ENCODE results near the gene PGLYRP3. TPM values are rescaled to one million over a fixed set of nuclear protein-coding genes. Genes with fewer than 3 reads are reported as not detected.

The PGLYRP3 gene
- total RNA-seq, 1 donor from 2014 or later, result not detected

GRCh38 chr1:153339802-153340201 lies 27.1 kb upstream of the PGLYRP3 start:
- H3K27ac Mint-ChIP-seq (ENCODE audit: unreplicated experiment), result no peak overlapping the region
- Histone ChIP-seq H3K27ac (ENCODE audit: low read depth, low read length) (no peak overlapping the region), H2AFZ (ENCODE audit: low read depth, low read length) (no peak overlapping the region), H3K79me2 (ENCODE audit: insufficient read depth, low read length) (no peaks in the 10 kb centered on the region), H3K9me3 (ENCODE audit: insufficient read depth, low read depth, low read length) (no peaks in the 10 kb centered on the region), H3K4me1 (ENCODE audit: insufficient read depth, low read length) (no peaks in the 10 kb centered on the region), H3K36me3 (ENCODE audit: insufficient read depth, low read length) (no peaks in the 10 kb centered on the region), H3K27me3 (ENCODE audit: insufficient read depth, low read length) (no peaks in the 10 kb centered on the region), H3K4me2 (ENCODE audit: low read length) (no peak overlapping the region), H3K9ac (ENCODE audit: low read length) (no peak overlapping the region), H4K20me1 (ENCODE audit: insufficient read depth, low read length) (no peaks in the 10 kb centered on the region), H3K4me3 (ENCODE audit: insufficient read depth, low read depth, low read length) (no peak overlapping the region)
- H3K27me3 Mint-ChIP-seq (ENCODE audit: low read depth, unreplicated experiment), result peaks cover 17% of the 10 kb centered on the region
- no peak for DNase-seq (ENCODE audit: low read depth)
- TF ChIP-seq EZH2 (IDR thresholded peaks at IDR 0.05; ENCODE audit: insufficient read depth, low read length), result no peak
- no peak for TF ChIP-seq CTCF (IDR thresholded peaks at IDR 0.05; ENCODE audit: insufficient read depth, low read depth, low read length)
- FAIRE-seq, result no peak
- peaks cover 3% of the 10 kb centered on the region for H3K9me3 Mint-ChIP-seq (ENCODE audit: unreplicated experiment)
- H3K36me3 Mint-ChIP-seq (ENCODE audit: low read depth, unreplicated experiment), result no peaks in the 10 kb centered on the region
- H3K4me1 Mint-ChIP-seq (ENCODE audit: low read depth, unreplicated experiment), result peaks cover 15% of the 10 kb centered on the region
- no peak overlapping the region for H3K4me3 Mint-ChIP-seq (ENCODE audit: unreplicated experiment)

DNA sequence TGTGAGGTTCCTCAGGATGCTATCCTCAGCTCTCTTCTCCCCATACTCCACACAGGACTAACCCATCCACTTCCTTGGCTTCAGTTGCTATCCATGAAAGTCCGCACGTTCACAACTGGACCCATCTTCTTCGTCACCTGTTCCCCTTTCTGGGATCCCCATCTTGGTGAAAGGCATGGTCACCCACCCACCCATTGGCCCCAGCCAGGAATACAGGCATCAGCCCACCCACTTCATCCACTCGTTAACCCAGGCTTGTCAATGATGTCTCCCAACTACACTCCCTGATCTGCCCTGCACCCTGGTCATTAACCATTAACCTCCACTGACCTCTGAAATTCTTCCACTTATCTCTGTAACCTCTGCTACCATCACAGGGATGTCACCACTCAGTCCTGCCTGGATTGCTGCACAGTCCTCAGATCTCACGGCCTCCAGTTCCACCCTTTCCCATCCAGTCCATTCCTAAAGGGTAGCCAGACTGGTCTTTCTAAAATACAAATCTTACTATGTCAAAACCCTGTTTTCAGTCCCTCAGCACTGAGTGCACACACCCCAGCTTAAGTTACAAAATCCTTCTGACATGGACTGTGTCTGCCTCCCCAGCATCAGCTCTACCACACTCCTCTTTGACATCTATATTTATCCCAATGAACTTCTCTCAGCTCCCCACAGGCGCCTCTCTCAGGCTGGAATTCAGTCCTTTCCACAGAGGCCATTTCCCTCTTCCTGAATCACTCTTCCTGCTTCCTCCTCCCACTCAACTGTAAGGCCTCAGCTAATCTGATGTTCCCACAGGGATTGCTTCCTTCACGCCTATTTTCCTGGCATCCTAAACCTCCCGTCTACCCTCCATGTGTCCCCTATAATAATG lies 25.5 kb upstream of the PGLYRP3 start:
- H3K4me3 Mint-ChIP-seq (ENCODE audit: unreplicated experiment), result no peak overlapping the region
- Histone ChIP-seq H3K9ac (ENCODE audit: low read length) (no peak overlapping the region), H3K36me3 (ENCODE audit: insufficient read depth, low read length) (no peaks in the 10 kb centered on the region), H4K20me1 (ENCODE audit: insufficient read depth, low read length) (no peaks in the 10 kb centered on the region), H3K4me2 (ENCODE audit: low read length) (no peak overlapping the region), H3K9me3 (ENCODE audit: insufficient read depth, low read depth, low read length) (no peaks in the 10 kb centered on the region), H3K4me3 (ENCODE audit: insufficient read depth, low read depth, low read length) (no peak overlapping the region), H3K4me1 (ENCODE audit: insufficient read depth, low read length) (no peaks in the 10 kb centered on the region), H3K79me2 (ENCODE audit: insufficient read depth, low read length) (no peaks in the 10 kb centered on the region), H2AFZ (ENCODE audit: low read depth, low read length) (no peak overlapping the region), H3K27ac (ENCODE audit: low read depth, low read length) (no peak overlapping the region), H3K27me3 (ENCODE audit: insufficient read depth, low read length) (no peaks in the 10 kb centered on the region)
- H3K27me3 Mint-ChIP-seq (ENCODE audit: low read depth, unreplicated experiment), result peaks cover 6% of the 10 kb centered on the region
- H3K36me3 Mint-ChIP-seq (ENCODE audit: low read depth, unreplicated experiment), result no peaks in the 10 kb centered on the region
- TF ChIP-seq EZH2 (IDR thresholded peaks at IDR 0.05; ENCODE audit: insufficient read depth, low read length) (no peak), CTCF (IDR thresholded peaks at IDR 0.05; ENCODE audit: insufficient read depth, low read depth, low read length) (no peak)
- no peak for DNase-seq (ENCODE audit: low read depth)
- H3K27ac Mint-ChIP-seq (ENCODE audit: unreplicated experiment), result no peak overlapping the region
- H3K4me1 Mint-ChIP-seq (ENCODE audit: low read depth, unreplicated experiment), result peaks cover 8% of the 10 kb centered on the region
- H3K9me3 Mint-ChIP-seq (ENCODE audit: unreplicated experiment), result peaks cover 3% of the 10 kb centered on the region
- FAIRE-seq, result no peak

DNA sequence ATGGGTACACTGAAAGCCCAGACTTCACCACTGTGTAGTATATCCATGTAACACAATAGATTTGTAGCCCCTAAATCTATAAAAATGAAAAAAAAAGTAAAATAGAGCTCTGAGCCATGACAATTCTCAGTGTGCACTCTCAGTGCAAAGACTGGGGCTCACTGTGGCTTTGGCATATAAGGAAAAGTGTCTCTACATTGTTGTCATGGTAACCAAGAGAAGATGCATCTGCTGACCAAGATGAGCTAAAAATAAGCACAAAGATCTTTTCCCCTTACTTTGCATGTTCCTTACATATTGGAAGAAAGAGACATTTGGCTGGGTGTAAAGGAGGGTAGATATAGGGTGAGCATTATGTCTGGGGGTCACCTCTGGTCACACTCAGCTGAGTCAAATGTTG lies 23.9 kb upstream of the PGLYRP3 start:
- Histone ChIP-seq H2AFZ (ENCODE audit: low read depth, low read length) (no peak overlapping the region), H4K20me1 (ENCODE audit: insufficient read depth, low read length) (no peaks in the 10 kb centered on the region), H3K9me3 (ENCODE audit: insufficient read depth, low read depth, low read length) (no peaks in the 10 kb centered on the region), H3K4me3 (ENCODE audit: insufficient read depth, low read depth, low read length) (no peak overlapping the region), H3K79me2 (ENCODE audit: insufficient read depth, low read length) (no peaks in the 10 kb centered on the region), H3K9ac (ENCODE audit: low read length) (no peak overlapping the region), H3K36me3 (ENCODE audit: insufficient read depth, low read length) (no peaks in the 10 kb centered on the region), H3K27ac (ENCODE audit: low read depth, low read length) (no peak overlapping the region), H3K27me3 (ENCODE audit: insufficient read depth, low read length) (no peaks in the 10 kb centered on the region), H3K4me2 (ENCODE audit: low read length) (no peak overlapping the region), H3K4me1 (ENCODE audit: insufficient read depth, low read length) (no peaks in the 10 kb centered on the region)
- H3K4me1 Mint-ChIP-seq (ENCODE audit: low read depth, unreplicated experiment), result peaks cover 3% of the 10 kb centered on the region
- no peaks in the 10 kb centered on the region for H3K36me3 Mint-ChIP-seq (ENCODE audit: low read depth, unreplicated experiment)
- FAIRE-seq (no peak), DNase-seq (ENCODE audit: low read depth) (no peak)
- H3K27ac Mint-ChIP-seq (ENCODE audit: unreplicated experiment), result no peak overlapping the region
- peaks cover 3% of the 10 kb centered on the region for H3K27me3 Mint-ChIP-seq (ENCODE audit: low read depth, unreplicated experiment)
- H3K9me3 Mint-ChIP-seq (ENCODE audit: unreplicated experiment), result peaks cover 9% of the 10 kb centered on the region
- no peak overlapping the region for H3K4me3 Mint-ChIP-seq (ENCODE audit: unreplicated experiment)
- no peak for TF ChIP-seq CTCF (IDR thresholded peaks at IDR 0.05; ENCODE audit: insufficient read depth, low read depth, low read length)
- TF ChIP-seq EZH2 (IDR thresholded peaks at IDR 0.05; ENCODE audit: insufficient read depth, low read length), result no peak
